ENCODE results near the gene MAPT. TPM values are rescaled to one million over a fixed set of nuclear protein-coding genes. Genes with fewer than 3 reads are reported as not detected.

The MAPT gene
- total and polyA plus RNA-seq, 3 donors from 2014 or later, result 5.0 to 100 (median 6.1) TPM

GRCh38 chr17:46038937-46039336, 144.6 kb downstream of the MAPT start:
- intact Hi-C loops (cut with DNase I; ENCODE audit: low total_unique reads), result no loop called here
- TF ChIP-seq CTCF (IDR thresholded peaks at IDR 0.05), result no peak
- TF ChIP-seq POLR2A (IDR thresholded peaks at IDR 0.05), result no peak
- Histone ChIP-seq H3K27ac (no peak overlapping the region), H3K27me3 (no peaks in the 10 kb centered on the region), H3K4me1 (peaks cover 2% of the 10 kb centered on the region), H3K4me3 (no peak overlapping the region), H3K36me3 (ENCODE audit: low read depth, missing control alignments) (no peaks in the 10 kb centered on the region), H3K9me3 (no peaks in the 10 kb centered on the region)
- DNase-seq, result no peak
- 91 to 92% methylated on average over 12 of the region's 12 CpGs for WGBS, 2 donors

GRCh38 chr17:46039592-46040186, 145.3 kb downstream of the MAPT start:
- DNase-seq, result peak; percentile 55
- Histone ChIP-seq H3K27ac (no peak overlapping the region), H3K27me3 (no peaks in the 10 kb centered on the region), H3K4me3 (no peak overlapping the region), H3K4me1 (peaks cover 10% of the 10 kb centered on the region), H3K9me3 (no peaks in the 10 kb centered on the region), H3K36me3 (ENCODE audit: low read depth, missing control alignments) (no peaks in the 10 kb centered on the region)
- TF ChIP-seq POLR2A (IDR thresholded peaks at IDR 0.05) (no peak), CTCF (IDR thresholded peaks at IDR 0.05) (no peak)
- 33 to 56% methylated on average over 5 of the region's 5 CpGs for WGBS, 2 donors
- intact Hi-C loops (cut with DNase I; ENCODE audit: low total_unique reads), result loop anchor here (10.0 kb wide), 1 partner anchor 155 kb away; the partner anchor contains the start of gene KANSL1

- no peaks in the 10 kb centered on the region for H3K36me3 ChIP-seq (ENCODE audit: low read depth, missing control alignments)
- intact Hi-C loops (cut with DNase I; ENCODE audit: low total_unique reads), result loop anchor here (10.0 kb wide), 1 partner anchor 153 kb away; the partner anchor contains the start of gene KANSL1
- WGBS, 2 donors, result 47 to 76% methylated on average over 2 of the region's 2 CpGs
Measured at GRCh38 chr17:46042246-46042645, 147.9 kb downstream of the MAPT start.

GRCh38 chr17:46042925-46043324, 148.6 kb downstream of the MAPT start:
- TF ChIP-seq POLR2A (IDR thresholded peaks at IDR 0.05) (no peak), CTCF (IDR thresholded peaks at IDR 0.05) (no peak)
- WGBS, 2 donors, result 58 to 68% methylated on average over 3 of the region's 3 CpGs
- H3K4me1 ChIP-seq, result peaks cover 12% of the 10 kb centered on the region
- H3K27me3 ChIP-seq, result no peaks in the 10 kb centered on the region
- no peak for DNase-seq
- H3K9me3 ChIP-seq, result no peaks in the 10 kb centered on the region
- no peak overlapping the region for H3K27ac ChIP-seq
- intact Hi-C loops (cut with DNase I; ENCODE audit: low total_unique reads), result loop anchor here (10.0 kb wide), 1 partner anchor 152 kb away; the partner anchor contains the start of gene KANSL1
- H3K4me3 ChIP-seq, result no peak overlapping the region
- no peaks in the 10 kb centered on the region for H3K36me3 ChIP-seq (ENCODE audit: low read depth, missing control alignments)

More at GRCh38 chr17:46042246-46042645, 147.9 kb downstream of the MAPT start:
- no peak overlapping the region for H3K27ac ChIP-seq
- no peaks in the 10 kb centered on the region for H3K9me3 ChIP-seq
- no peak for DNase-seq
- peaks cover 12% of the 10 kb centered on the region for H3K4me1 ChIP-seq
- H3K27me3 ChIP-seq, result no peaks in the 10 kb centered on the region
- no peak overlapping the region for H3K4me3 ChIP-seq
- TF ChIP-seq CTCF (IDR thresholded peaks at IDR 0.05) (no peak), POLR2A (IDR thresholded peaks at IDR 0.05) (no peak)

GRCh38 chr17:46043606-46044005, 149.3 kb downstream of the MAPT start:
- no peaks in the 10 kb centered on the region for H3K27me3 ChIP-seq
- no peak overlapping the region for H3K4me3 ChIP-seq
- intact Hi-C loops (cut with DNase I; ENCODE audit: low total_unique reads), result loop anchor here (10.0 kb wide), 1 partner anchor 151 kb away; the partner anchor contains the start of gene KANSL1
- H3K9me3 ChIP-seq, result no peaks in the 10 kb centered on the region
- no peak for TF ChIP-seq CTCF (IDR thresholded peaks at IDR 0.05)
- no peak for TF ChIP-seq POLR2A (IDR thresholded peaks at IDR 0.05)
- DNase-seq, result no peak
- H3K36me3 ChIP-seq (ENCODE audit: low read depth, missing control alignments), result no peaks in the 10 kb centered on the region
- H3K4me1 ChIP-seq, result peaks cover 12% of the 10 kb centered on the region
- 91 to 94% methylated on average over 3 of the region's 3 CpGs for WGBS, 2 donors
- H3K27ac ChIP-seq, result peak overlapping the region in 1 of 2 donors; percentile 51

All from testis (tissue), 3 donors.